ENCODE results near the gene SSX2IP. TPM values are rescaled to one million over a fixed set of nuclear protein-coding genes. Genes with fewer than 3 reads are reported as not detected.
A peak's percentile ranks its signal among the peaks of the same experiment; 100 is the strongest.

SSX2IP gene
- total and polyA plus RNA-seq, 7 donors = 2.2 to 12.8 (median 7.3) TPM

DNA sequence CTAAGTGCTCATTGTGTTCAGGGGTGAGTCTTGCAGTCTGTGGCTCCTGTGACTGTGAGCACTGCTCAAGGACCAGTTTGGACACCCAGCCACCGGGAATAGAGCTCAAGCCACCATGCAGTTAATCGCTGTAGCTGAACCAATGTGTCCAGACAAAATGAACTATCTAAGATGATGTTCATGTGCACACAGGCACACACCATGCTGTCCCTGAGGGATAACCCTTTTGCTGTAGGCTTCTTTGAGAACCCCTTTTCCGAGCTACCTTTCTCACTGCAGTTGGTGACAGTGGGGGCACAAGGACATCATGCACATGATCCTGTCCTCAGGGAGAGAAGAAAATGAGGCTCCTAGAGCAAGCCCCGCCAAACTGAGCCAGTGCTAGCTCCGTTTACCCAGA, 65.4 kb downstream of the SSX2IP start:
- WGBS, 3 donors = 78 to 85% (median 85%) methylated on average over 5 of the region's 5 CpGs
- H3K9me3 ChIP-seq = no peaks in the 10 kb centered on the region
- H3K4me1 ChIP-seq = no peaks in the 10 kb centered on the region
- intact Hi-C loops (cut with DNase I) = loop anchor here in 1 of 2 donors (5.0 to 10.0 kb wide), 2 partner anchors 188 to 480 kb away; partner anchors contain the start of gene PRKACB
- H3K27ac ChIP-seq = no peak overlapping the region
- no peak overlapping the region for H3K4me3 ChIP-seq
- peaks cover 0 to 3% (median 0%) of the 10 kb centered on the region in 3 donors for H3K27me3 ChIP-seq (ENCODE audit: insufficient read depth in 3 of 3, low read length in 2 of 3)
- no peak for ATAC-seq
- TF ChIP-seq, protein P1, sequence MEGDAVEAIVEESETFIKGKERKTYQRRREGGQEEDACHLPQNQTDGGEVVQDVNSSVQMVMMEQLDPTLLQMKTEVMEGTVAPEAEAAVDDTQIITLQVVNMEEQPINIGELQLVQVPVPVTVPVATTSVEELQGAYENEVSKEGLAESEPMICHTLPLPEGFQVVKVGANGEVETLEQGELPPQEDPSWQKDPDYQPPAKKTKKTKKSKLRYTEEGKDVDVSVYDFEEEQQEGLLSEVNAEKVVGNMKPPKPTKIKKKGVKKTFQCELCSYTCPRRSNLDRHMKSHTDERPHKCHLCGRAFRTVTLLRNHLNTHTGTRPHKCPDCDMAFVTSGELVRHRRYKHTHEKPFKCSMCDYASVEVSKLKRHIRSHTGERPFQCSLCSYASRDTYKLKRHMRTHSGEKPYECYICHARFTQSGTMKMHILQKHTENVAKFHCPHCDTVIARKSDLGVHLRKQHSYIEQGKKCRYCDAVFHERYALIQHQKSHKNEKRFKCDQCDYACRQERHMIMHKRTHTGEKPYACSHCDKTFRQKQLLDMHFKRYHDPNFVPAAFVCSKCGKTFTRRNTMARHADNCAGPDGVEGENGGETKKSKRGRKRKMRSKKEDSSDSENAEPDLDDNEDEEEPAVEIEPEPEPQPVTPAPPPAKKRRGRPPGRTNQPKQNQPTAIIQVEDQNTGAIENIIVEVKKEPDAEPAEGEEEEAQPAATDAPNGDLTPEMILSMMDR (IDR thresholded peaks at IDR 0.05) = no peak
- H3K36me3 ChIP-seq (ENCODE audit: insufficient read depth in 1 of 2, low read depth in 1 of 2) = no peaks in the 10 kb centered on the region
- DNase-seq = no peak

- WGBS, 3 donors = 81 to 84% (median 83%) methylated on average over 14 of the region's 14 CpGs
- intact Hi-C loops (cut with DNase I) = loop anchor here in 1 of 2 donors (5.0 to 10.0 kb wide), 2 partner anchors 184 to 477 kb away; partner anchors contain the start of gene PRKACB
Observed at GRCh38 chr1:84621553-84621952, 68.7 kb downstream of the SSX2IP start.

DNA sequence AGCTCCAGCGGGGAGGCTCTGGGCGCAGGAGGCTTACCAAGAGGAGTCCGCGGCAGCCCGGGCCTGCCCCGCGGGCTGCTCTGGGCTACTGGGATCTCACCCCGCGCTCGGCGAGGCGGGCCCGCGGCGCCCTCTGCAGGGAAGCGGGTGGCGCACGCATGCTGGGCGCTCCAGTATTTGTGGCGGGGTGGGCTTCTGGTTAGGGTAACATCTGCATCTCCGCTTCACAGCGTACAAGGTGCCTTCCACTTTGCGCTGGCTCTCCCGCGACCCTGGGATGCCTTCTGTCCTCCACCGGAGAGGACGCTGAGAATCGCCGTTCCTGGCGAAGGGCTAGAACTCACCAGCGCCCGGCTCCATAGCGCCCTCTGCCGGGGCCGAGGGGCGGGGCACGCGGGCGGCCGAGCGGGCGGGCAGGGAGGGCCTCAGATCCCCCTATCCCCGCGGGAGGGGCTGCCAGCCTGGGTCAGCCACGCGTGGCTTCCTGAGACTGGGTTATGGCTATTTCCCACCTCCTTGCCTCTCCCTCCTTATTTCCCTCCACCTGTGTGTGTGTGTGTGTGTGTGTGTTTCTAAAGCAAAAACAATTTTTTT, 69.4 kb downstream of the SSX2IP start:
- no peaks in the 10 kb centered on the region for H3K4me1 ChIP-seq
- intact Hi-C loops (cut with DNase I) = loop anchor here in 1 of 2 donors (5.0 to 10.0 kb wide), 2 partner anchors 184 to 476 kb away; partner anchors contain the start of gene PRKACB
- WGBS, 3 donors = 1 to 2% (median 1%) methylated on average over 39 to 46 of the region's 46 CpGs
- ATAC-seq (peak; percentile 92 to 98 (median 95)), DNase-seq (peak; percentile 74 to 87)
- H3K9me3 ChIP-seq = no peaks in the 10 kb centered on the region
- H3K4me3 ChIP-seq = peak overlapping the region; percentile 74
- H3K27ac ChIP-seq = no peak overlapping the region
- H3K36me3 ChIP-seq (ENCODE audit: insufficient read depth in 1 of 2, low read depth in 1 of 2) = no peaks in the 10 kb centered on the region
- TF ChIP-seq, protein P1 (IDR thresholded peaks at IDR 0.05) = peak; percentile 95
- H3K27me3 ChIP-seq (ENCODE audit: insufficient read depth in 3 of 3, low read length in 2 of 3) = no peaks in the 10 kb centered on the region

More at GRCh38 chr1:84621553-84621952, 68.7 kb downstream of the SSX2IP start:
- Histone ChIP-seq H3K27ac (no peak overlapping the region), H3K4me3 (no peak overlapping the region), H3K36me3 (ENCODE audit: insufficient read depth in 1 of 2, low read depth in 1 of 2) (no peaks in the 10 kb centered on the region), H3K4me1 (no peaks in the 10 kb centered on the region), H3K9me3 (no peaks in the 10 kb centered on the region), H3K27me3 (ENCODE audit: insufficient read depth in 3 of 3, low read length in 2 of 3) (peaks cover 0 to 2% (median 0%) of the 10 kb centered on the region in 3 donors)
- ATAC-seq (no peak), DNase-seq (no peak)
- TF ChIP-seq, protein P1 (IDR thresholded peaks at IDR 0.05) = no peak

DNA sequence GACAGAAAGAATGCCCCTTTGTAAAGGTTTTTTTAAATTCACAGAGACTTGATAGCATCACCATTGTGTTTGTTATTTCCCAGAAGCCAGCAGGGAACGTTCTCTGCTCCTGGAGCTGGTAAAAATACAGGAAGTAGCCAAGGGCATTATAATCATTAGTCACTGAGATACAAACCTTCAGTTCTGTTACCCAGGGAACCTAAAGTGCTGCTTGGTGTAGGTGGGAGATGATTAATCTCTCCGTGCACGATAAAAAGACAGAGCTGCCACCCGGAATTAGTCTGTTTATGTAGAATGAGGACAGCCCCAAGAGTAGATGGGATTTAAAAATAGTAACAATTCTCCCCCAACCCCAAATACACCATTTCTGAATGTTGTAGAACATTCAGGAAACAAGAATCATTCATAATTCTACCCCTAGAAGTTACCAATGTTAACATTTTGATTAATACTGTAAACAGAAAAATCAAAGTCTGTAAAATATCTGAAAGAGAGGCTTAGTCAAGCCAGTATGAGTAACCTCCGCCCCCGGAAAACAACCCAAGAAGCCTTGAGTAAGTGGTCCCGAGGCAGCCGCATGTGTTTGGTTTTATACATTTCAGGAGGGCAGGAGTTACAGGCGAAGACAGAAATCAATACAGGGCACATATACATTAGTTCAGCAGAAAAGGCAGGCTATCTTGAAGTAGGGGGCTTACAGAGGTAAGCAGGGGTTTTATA, 70.7 kb downstream of the SSX2IP start:
- TF ChIP-seq, protein P1 (IDR thresholded peaks at IDR 0.05) = no peak
- H3K4me1 ChIP-seq = no peaks in the 10 kb centered on the region
- no peaks in the 10 kb centered on the region for H3K27me3 ChIP-seq (ENCODE audit: insufficient read depth in 3 of 3, low read length in 2 of 3)
- no peak overlapping the region for H3K4me3 ChIP-seq
- DNase-seq = no peak
- ATAC-seq = no peak
- WGBS, 3 donors = 67 to 71% (median 67%) methylated on average over 9 of the region's 9 CpGs
- no peak overlapping the region for H3K27ac ChIP-seq
- no peaks in the 10 kb centered on the region for H3K9me3 ChIP-seq
- intact Hi-C loops (cut with DNase I) = loop anchor here in 1 of 2 donors (5.0 to 10.0 kb wide), 2 partner anchors 182 to 475 kb away; partner anchors contain the start of gene PRKACB
- H3K36me3 ChIP-seq (ENCODE audit: insufficient read depth in 1 of 2, low read depth in 1 of 2) = no peaks in the 10 kb centered on the region
